ENCODE results near the gene SERPINE1.
"Not testable (repeated sequence)": the region's sequence is repeated elsewhere in the genome, so short reads cannot be mapped to it uniquely, and the experiment has no call there.

Gene SERPINE1

DNA sequence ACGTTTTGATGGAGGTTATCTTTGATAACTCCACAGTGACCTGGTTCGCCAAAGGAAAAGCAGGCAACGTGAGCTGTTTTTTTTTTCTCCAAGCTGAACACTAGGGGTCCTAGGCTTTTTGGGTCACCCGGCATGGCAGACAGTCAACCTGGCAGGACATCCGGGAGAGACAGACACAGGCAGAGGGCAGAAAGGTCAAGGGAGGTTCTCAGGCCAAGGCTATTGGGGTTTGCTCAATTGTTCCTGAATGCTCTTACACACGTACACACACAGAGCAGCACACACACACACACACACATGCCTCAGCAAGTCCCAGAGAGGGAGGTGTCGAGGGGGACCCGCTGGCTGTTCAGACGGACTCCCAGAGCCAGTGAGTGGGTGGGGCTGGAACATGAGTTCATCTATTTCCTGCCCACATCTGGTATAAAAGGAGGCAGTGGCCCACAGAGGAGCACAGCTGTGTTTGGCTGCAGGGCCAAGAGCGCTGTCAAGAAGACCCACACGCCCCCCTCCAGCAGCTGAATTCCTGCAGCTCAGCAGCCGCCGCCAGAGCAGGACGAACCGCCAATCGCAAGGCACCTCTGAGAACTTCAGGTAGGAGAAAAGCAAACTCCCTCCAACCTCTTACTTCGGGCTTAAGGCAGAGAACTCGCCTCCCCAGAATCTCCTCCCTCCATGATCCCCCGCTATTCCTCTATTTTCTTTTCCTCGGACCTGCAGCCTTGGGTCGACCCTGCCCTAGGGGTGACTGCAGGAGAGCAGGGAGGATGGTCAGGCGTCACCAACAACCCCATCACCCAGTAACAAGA is at the start of gene SERPINE1:
SERPINE1 (plus strand) TSS at position 454 of the 809 bp plus-strand sequence. CDS start 1,290 bp downstream, outside the sequence.
- DNase-seq (ENCODE audit: extremely low spot score, insufficient read length, low read depth) (peak; percentile 58), FAIRE-seq (peak; percentile 81)

DNA sequence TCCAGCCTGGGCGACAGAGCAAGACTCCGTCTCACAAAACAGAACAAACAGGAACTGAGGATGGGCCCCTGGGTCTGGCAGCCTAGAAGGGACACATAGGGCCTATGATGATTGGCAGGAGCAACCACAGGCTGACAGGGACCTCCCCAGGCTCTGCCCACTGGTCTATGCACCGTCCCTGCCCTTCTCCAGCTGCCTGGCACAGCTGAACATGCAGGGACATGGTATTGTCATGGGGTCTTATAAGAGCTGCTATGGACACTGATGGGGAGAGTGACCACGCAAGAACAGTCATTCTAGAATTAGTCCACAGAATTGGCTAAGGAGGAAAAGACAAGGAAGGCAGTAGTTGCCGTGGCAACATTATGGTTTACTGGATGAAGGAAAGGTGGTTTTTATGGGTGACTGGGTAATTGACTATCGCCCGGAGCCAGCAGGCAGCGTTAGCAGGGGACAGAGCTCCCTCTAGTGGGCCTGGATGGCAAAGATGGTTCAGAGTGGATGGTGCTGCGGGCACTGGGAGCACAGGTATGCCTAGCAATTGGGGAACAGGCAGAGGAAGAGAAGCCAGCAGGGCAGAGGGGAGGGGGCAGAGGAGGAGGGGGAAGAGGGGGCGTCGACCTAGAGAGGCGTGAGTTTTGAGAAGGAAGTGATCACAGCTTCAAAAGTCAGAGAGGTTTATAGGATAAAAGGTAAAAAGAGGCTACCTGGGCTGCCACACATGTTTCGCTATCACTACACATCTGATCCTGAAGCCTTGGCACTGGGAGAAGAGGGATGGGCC is 49.4 kb upstream of the SERPINE1 start:
- DNase-seq (ENCODE audit: extremely low spot score, insufficient read length, low read depth) = peak; percentile 70
- FAIRE-seq = peak; percentile 83

DNA sequence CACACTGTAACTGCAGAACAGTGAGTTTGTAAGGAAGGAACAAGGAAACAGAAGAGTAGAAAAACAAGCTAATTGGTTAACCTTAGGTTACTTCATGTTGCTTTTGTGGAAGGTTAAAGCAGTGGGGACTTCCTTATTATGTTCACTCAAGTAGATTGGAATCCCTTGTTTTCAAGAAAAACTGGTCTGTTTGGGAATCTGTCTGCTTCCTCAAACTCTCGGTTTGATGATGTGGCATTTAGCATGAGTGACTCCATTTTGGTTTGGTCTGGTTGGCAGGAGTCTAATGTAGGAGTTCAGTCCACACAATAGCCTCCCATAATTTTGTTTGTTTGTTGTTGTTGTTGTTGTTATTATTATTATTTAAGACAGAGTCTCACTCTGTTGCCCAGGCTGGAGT is 45.5 kb upstream of the SERPINE1 start:
- FAIRE-seq = no peak

DNA sequence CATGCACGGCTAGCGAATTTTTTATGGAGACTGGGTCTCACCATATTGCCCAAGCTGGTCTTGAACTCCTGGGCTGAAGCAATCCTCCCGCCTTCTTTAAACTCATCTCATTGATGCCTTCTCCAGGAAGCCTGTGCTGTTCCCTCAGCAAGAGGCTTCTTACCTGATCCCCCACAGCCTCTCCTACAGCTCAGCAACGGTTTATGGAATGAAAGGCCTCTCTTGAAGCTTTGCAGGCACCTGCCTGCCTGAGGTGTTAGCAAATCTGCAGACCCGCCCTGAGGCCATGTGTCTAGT is 42.1 kb upstream of the SERPINE1 start:
- FAIRE-seq = no peak
- no peak for DNase-seq (ENCODE audit: extremely low spot score, insufficient read length, low read depth)

More for the DNA sequence above, 45.5 kb upstream of the SERPINE1 start:
- no peak for DNase-seq (ENCODE audit: extremely low spot score, insufficient read length, low read depth)

DNA sequence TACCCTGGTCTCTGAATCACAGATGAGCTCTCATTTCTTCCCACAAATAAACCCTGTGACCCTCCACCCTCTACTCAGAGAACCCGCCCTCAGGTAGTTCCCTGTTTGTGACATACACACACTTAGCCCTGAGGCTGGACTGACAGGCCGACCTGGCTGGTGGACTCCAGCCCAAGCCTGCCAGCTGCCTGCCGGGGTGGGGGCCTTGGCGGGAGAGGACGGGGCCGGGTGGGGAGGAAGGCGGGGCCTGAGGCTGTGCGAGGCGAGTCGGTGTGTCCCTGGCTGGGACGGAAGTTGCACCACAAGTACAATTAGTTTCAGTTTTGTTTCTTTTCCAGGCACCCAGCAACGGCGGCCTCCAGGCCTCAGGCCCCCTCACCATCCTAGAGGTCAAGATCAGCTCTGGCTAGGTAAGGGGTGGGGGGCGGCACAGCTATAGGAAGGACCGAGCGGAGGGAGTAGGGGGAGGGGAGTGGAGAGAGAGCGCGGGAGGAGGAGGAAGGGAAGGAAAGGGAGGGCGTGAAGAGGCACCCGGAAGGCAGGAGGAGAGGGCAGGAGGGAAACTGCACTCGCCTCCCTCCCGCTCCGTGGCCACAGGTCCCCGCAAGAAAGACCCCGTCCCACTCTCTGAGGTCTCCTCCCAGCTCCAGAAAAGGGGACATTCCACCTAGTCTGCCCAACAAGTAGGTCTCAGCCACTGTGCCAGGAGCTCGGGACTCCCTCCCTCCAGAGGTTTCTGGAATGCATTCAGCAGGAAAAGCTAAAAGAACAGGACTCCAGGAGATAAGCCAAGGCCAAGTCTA is 41.5 kb upstream of the SERPINE1 start, which contains the start of gene TRIM56:
TRIM56 (plus strand) TSS at position 320 of the 803 bp plus-strand sequence. CDS start 1,832 bp downstream, outside the sequence.
- DNase-seq (ENCODE audit: extremely low spot score, insufficient read length, low read depth) (peak; percentile 80), FAIRE-seq (peak; percentile 91)

DNA sequence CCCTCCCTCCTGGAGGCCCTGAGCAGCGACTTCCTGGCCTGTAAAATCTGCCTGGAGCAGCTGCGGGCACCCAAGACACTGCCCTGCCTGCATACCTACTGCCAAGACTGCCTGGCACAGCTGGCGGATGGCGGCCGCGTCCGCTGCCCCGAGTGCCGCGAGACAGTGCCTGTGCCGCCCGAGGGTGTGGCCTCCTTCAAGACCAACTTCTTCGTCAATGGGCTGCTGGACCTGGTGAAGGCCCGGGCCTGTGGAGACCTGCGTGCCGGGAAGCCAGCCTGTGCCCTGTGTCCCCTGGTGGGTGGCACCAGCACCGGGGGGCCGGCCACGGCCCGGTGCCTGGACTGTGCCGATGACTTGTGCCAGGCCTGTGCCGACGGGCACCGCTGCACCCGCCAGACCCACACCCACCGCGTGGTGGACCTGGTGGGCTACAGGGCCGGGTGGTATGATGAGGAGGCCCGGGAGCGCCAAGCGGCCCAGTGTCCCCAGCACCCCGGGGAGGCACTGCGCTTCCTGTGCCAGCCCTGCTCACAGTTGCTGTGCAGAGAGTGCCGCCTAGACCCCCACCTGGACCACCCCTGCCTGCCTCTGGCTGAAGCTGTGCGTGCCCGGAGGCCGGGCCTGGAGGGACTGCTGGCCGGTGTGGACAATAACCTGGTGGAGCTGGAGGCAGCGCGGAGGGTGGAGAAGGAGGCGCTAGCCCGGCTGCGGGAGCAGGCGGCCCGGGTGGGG is 39.4 kb upstream of the SERPINE1 start:
- no peak for DNase-seq (ENCODE audit: extremely low spot score, insufficient read length, low read depth)
- no peak for FAIRE-seq

DNA sequence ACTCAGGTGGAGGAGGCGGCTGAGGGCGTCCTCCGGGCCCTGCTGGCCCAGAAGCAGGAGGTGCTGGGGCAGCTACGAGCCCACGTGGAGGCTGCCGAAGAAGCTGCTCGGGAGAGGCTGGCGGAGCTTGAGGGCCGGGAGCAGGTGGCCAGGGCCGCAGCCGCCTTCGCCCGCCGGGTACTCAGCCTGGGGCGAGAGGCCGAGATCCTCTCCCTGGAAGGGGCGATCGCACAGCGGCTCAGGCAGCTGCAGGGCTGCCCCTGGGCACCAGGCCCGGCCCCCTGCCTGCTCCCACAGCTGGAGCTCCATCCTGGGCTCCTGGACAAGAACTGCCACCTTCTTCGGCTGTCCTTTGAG is 38.9 kb upstream of the SERPINE1 start:
- DNase-seq (ENCODE audit: extremely low spot score, insufficient read length, low read depth) (no peak), FAIRE-seq (no peak)

DNA sequence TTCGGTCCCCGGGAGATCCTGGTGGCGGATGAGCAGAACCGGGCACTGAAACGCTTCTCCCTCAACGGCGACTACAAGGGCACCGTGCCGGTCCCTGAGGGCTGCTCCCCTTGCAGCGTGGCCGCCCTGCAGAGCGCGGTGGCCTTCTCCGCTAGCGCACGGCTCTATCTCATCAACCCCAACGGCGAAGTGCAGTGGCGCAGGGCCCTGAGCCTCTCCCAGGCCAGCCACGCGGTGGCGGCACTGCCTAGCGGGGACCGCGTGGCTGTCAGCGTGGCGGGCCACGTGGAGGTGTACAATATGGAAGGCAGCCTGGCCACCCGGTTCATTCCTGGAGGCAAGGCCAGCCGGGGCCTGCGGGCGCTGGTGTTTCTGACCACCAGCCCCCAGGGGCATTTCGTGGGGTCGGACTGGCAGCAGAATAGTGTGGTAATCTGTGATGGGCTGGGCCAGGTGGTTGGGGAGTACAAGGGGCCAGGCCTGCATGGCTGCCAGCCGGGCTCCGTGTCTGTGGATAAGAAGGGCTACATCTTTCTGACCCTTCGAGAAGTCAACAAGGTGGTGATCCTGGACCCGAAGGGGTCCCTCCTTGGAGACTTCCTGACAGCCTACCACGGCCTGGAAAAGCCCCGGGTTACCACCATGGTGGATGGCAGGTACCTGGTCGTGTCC is 37.9 kb upstream of the SERPINE1 start:
- no peak for DNase-seq (ENCODE audit: extremely low spot score, insufficient read length, low read depth)
- no peak for FAIRE-seq

DNA sequence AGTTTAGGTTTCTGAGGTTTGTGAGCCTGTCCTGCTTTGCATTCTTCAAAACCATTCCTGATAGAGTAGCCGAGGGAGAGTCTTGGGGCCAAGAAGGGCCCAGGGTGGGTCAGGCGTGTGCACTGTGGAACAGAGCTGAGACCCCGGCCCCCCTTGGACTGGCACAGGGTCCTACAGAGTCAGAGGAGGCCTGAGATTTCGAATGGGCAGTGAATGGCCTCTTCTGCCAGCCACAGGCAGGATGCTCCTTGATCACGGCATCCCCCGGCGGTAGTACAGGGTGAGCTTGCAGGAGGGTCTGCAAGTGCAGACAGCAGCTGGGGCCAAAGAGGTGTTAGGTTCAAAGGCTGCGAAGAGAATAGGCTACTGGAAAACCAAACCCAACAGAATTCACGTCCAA is 37.0 kb upstream of the SERPINE1 start:
- no peak for FAIRE-seq
- no peak for DNase-seq (ENCODE audit: extremely low spot score, insufficient read length, low read depth)

DNA sequence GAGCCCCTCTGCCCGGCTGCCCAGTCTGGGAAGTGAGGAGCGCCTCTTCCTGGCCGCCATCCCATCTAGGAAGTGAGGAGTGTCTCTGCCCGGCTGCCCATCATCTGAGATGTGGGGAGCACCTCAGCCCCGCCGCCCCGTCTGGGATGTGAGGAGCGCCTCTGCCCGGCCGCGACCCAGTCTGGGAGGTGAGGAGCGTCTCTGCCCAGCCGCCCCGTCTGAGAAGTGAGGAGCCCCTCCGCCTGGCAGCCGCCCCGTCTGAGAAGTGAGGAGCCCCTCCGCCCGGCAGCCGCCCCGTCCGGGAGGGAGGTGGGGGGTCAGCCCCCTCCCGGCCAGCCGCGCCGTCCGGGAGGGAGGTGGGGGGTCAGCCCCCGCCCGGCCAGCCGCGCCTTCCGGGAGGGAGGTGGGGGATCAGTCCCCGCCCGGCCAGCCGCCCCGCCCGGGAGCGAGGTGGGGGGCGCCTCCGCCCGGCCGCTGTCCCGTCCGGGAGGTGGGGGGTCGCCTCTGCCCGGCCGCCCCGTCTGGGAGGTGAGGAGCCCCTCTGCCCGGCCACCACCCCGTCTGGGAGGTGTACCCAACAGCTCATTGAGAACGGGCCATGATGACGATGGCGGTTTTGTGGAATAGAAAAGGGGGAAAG is 34.5 kb upstream of the SERPINE1 start:
- not testable (repeated sequence) for FAIRE-seq; DNase-seq (ENCODE audit: extremely low spot score, insufficient read length, low read depth)

DNA sequence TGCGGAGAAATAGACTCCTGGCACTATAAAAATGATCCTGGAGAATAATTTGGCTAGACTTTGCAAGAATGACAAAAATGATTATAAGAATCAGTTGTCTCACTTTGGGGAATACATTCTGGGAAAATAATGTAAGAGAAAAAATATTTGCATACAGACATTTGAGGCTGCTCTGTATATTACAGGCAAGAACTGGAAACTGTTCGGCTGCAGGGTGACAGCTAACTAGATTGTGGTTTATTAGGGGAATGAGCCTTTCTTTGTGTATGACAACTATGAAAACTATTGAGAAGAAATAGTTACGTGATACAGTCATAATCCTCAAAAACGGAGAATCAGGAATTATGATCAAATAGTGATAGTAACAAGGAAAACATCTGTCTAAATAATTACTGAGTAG is 33.0 kb upstream of the SERPINE1 start:
- DNase-seq (ENCODE audit: extremely low spot score, insufficient read length, low read depth) (no peak), FAIRE-seq (no peak)

DNA sequence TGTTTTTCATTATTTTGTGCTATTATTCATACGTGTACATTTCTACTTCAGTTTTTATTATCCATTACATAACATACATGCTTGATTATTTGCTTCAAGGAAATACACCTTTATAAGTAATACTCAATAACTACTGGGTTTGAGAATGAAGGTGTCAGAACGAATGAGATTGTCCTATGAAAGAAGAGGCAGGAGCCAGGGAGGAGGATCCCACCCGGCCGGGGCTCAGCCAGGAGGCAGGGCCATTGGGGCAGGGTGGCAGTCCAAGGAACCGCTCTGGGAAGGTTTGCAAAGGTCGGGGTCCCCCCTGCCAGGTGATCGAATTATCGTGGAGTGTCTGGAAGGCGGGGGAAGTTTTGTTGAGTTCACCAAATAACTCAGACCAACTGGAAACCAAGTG is 32.5 kb upstream of the SERPINE1 start:
- FAIRE-seq = no peak
- no peak for DNase-seq (ENCODE audit: extremely low spot score, insufficient read length, low read depth)

DNA sequence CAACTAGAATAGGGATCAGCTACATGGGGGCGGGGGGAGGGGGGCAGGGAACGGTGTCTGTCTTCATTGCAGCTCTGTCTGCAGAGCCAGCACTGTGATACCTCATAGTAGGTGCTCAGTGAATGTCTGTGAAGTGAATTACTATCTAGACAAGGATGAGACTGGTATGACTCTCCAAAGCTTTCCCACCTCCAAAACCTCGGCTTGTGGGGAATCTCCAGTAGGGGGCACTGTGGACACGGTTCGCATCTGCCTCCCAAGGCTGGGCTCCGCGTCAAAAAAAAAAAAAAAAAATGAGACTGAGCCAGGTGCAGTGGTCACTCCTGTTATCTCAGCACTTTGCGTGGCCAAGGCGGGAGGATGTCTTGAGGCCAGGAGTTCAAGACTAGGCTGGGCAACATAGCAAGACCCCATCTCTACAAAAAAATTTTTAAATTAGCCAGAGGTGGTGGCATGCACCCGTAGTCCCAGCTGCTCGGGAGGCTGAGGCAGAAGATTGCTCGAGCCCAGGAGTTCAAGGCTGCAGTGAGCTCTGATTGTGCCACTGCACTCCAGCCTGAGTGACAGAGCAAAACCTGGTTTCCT is 32.0 kb upstream of the SERPINE1 start:
- peak; percentile 59 for FAIRE-seq

DNA sequence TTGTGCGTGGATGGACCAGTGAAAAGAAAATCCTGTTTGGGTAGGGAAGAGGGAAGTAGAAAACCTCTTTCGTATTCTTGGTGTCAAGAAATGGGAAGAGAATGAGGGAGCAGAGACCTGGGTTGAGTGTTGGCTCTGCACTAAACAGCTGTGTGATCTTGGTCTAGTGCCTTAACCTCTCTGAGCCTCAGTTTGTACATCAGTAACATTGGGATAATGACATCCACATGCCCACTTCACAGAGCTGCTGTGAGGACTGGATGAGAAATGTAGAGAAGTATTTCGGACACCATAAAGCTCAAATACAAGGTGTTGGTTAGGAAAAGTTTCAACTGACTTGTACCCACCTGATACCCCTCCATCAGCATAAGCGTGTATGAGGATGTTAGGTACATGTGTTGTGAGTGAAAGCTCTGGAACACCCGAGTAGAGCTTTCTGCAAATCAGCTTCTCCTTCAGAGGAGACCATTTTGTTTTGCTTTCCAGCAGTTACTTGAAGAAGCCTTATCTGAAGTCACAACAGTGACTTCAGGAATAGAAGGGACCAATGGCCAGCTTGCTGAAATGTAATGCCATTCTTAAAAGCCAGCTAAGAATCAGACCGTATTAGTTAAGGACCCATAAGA is 30.5 kb upstream of the SERPINE1 start:
- no peak for FAIRE-seq

More for the DNA sequence above, 32.0 kb upstream of the SERPINE1 start:
- no peak for DNase-seq (ENCODE audit: extremely low spot score, insufficient read length, low read depth)

DNA sequence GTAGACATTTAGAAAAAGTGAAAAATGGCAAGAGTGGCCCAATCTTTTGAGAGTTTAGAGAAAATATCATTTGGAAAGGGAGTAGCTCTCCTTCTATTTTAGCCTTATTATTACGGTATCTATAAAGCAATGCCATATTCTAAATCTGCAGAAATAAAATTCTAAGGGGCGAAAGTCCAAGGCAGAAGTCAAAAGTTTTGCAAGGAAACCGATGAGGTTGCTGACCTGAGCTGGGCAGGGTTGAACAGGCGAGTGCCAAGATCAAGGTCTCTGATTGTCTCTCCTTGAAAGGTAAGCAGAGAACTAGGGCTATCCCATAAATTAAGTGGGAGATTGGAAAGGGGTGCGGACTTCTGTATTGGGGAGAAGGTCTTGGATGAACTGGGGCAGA is 30.0 kb upstream of the SERPINE1 start:
- FAIRE-seq (no peak), DNase-seq (ENCODE audit: extremely low spot score, insufficient read length, low read depth) (no peak)

More for the DNA sequence above, 30.5 kb upstream of the SERPINE1 start:
- no peak for DNase-seq (ENCODE audit: extremely low spot score, insufficient read length, low read depth)

DNA sequence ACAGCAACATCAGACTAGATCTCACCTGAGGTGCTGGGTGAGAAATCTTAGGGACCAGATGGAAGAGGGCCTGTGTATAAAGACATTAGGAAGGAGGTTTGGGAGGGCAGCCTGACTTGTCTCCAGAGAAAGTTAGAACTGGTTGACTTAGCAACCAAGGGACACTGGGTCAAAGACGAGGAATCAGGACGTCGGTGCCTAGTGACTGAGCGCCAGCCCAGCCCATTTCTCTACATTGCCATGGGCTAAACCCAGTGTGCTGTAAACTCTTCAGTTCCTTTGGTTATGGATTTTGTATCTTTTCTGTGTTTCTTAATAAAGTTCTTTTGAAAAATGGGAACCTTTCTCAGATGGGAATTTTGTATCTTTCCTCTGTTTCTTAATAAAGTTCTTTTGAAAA is 29.3 kb upstream of the SERPINE1 start:
- FAIRE-seq = no peak
- no peak for DNase-seq (ENCODE audit: extremely low spot score, insufficient read length, low read depth)

DNA sequence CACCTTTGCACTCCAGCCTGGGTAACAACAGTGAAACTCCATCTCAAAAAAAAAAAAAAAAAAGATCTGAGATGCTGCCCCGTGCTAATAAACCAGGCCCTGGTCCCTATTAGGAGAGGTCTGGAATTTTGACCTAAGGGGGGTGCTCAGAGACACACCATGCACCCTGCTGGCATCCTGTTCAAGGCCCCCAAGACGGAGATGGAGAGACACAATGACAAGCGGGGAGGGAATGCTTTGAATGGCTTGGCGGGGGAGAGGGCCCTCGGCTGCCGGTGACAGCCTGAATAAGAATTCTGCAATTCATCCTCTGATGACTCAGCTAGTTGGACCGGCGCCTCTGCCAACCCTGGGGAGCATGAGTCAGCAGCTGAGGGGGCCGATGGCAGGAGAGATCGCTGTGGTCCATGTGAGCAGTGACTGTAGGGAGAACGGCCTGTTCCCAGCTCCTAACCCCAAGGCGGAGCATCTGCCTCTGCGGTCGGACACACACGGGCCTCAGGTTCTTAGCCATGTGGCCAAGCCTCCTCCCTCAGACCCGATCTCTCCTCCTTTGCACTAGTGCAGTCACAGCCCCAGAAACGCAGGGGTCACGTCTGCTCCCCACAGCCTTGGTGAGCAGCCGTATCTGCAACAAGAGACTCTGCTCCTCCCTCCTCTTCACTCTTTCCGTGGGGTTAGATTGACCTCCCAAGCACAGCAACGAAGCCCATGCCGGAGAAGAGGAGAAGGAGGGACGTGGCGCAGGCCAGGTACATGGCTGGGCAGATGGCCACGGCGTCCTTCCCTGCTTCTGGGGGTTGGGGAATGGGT is 26.7 kb upstream of the SERPINE1 start:
- DNase-seq (ENCODE audit: extremely low spot score, insufficient read length, low read depth) (no peak), FAIRE-seq (no peak)
